HG03280 (cell line): ENCODE data around the gene PRSS2.

Source experiments
- ATAC-seq: cut with Tn5 transposase; IDR thresholded peaks from one replicate; pipeline ENCODE4 v1.9.1; 2021; ENCODE audit warnings: mild to moderate bottlenecking, moderate library complexity; ENCODE audit not compliant: unreplicated experiment

Gene PRSS2

GRCh38 chr7:142800088-142800487 is 29.3 kb downstream of the PRSS2 start:
- ATAC-seq: no peak

- no peak for ATAC-seq
Measured at GRCh38 chr7:142800699-142801260, 30.0 kb downstream of the PRSS2 start.

- no peak for ATAC-seq
Measured at GRCh38 chr7:142801601-142802295, 31.0 kb downstream of the PRSS2 start.

- ATAC-seq: no peak
Measured at GRCh38 chr7:142802301-142802700, 31.5 kb downstream of the PRSS2 start.

- ATAC-seq: no peak
Measured at GRCh38 chr7:142803901-142804300, 33.1 kb downstream of the PRSS2 start.

GRCh38 chr7:142804728-142805207 is 34.0 kb downstream of the PRSS2 start:
- ATAC-seq: no peak

- ATAC-seq: no peak
Measured at GRCh38 chr7:142805350-142806021, 34.7 kb downstream of the PRSS2 start.

- ATAC-seq: no peak
Measured at GRCh38 chr7:142806022-142806356, 35.2 kb downstream of the PRSS2 start.

GRCh38 chr7:142806957-142807356 is 36.2 kb downstream of the PRSS2 start:
- ATAC-seq: no peak

- no peak for ATAC-seq
Measured at GRCh38 chr7:142807855-142808460, 37.2 kb downstream of the PRSS2 start.

GRCh38 chr7:142808461-142808801 is 37.7 kb downstream of the PRSS2 start:
- peak; percentile 28 for ATAC-seq

- peak; percentile 92 for ATAC-seq
Measured at GRCh38 chr7:142808802-142809583, 38.2 kb downstream of the PRSS2 start.

- peak; percentile 0 for ATAC-seq
Measured at GRCh38 chr7:142809671-142810070, 38.9 kb downstream of the PRSS2 start.

- ATAC-seq: no peak
Measured at GRCh38 chr7:142811154-142811737, 40.5 kb downstream of the PRSS2 start.

- ATAC-seq: no peak
Measured at GRCh38 chr7:142812437-142813215, 41.9 kb downstream of the PRSS2 start.

GRCh38 chr7:142813226-142813625 is 42.5 kb downstream of the PRSS2 start:
- no peak for ATAC-seq

GRCh38 chr7:142813699-142814098 is 42.9 kb downstream of the PRSS2 start:
- no peak for ATAC-seq

GRCh38 chr7:142814451-142814850 is 43.7 kb downstream of the PRSS2 start:
- no peak for ATAC-seq

- ATAC-seq: no peak
Measured at GRCh38 chr7:142815134-142815533, 44.4 kb downstream of the PRSS2 start.

GRCh38 chr7:142817506-142817905 is 46.7 kb downstream of the PRSS2 start:
- no peak for ATAC-seq
